CD4-positive, alpha-beta T cell treated with Interleukin-4 for 4 hours (primary cell): ENCODE data around the gene ETV3.

Source experiments
- DNase-seq: peaks from one replicate; pipeline ENCODE4 v3.0.0-alpha.2; 2020

Gene ETV3

GRCh38 chr1:157137408-157138219 lies 581 bp downstream of the ETV3 start:
- DNase-seq: no peak

- DNase-seq: no peak
These were observed 1.2 kb downstream of the ETV3 start for GRCh38 chr1:157137046-157137407.

- DNase-seq: no peak
These were observed 2.1 kb downstream of the ETV3 start for GRCh38 chr1:157136133-157136532.

- DNase-seq: no peak
These were observed 2.5 kb downstream of the ETV3 start for GRCh38 chr1:157135646-157136045.

GRCh38 chr1:157135070-157135469 lies 3.1 kb downstream of the ETV3 start:
- DNase-seq: no peak

GRCh38 chr1:157134442-157134841 lies 3.8 kb downstream of the ETV3 start:
- DNase-seq: no peak

- DNase-seq: peak; percentile 72
These were observed 4.8 kb downstream of the ETV3 start for GRCh38 chr1:157133426-157133825.

- DNase-seq: no peak
These were observed 5.5 kb downstream of the ETV3 start for GRCh38 chr1:157132616-157133167.

GRCh38 chr1:157132111-157132510 lies 6.1 kb downstream of the ETV3 start:
- no peak for DNase-seq

- DNase-seq: no peak
These were observed 6.9 kb downstream of the ETV3 start for GRCh38 chr1:157131281-157131680.

- no peak for DNase-seq
These were observed 13.3 kb downstream of the ETV3 start for GRCh38 chr1:157124855-157125254.

- no peak for DNase-seq
These were observed 18.7 kb downstream of the ETV3 start for GRCh38 chr1:157119448-157119847.

GRCh38 chr1:157119008-157119407 lies 19.2 kb downstream of the ETV3 start:
- DNase-seq: no peak

GRCh38 chr1:157117527-157118057 lies 20.6 kb downstream of the ETV3 start:
- no peak for DNase-seq

GRCh38 chr1:157116737-157117103 lies 21.5 kb downstream of the ETV3 start:
- no peak for DNase-seq

GRCh38 chr1:157115851-157116736 lies 22.1 kb downstream of the ETV3 start:
- DNase-seq: no peak

GRCh38 chr1:157115429-157115838 lies 22.8 kb downstream of the ETV3 start:
- DNase-seq: no peak

GRCh38 chr1:157114183-157115121 lies 23.7 kb downstream of the ETV3 start:
- DNase-seq: no peak

GRCh38 chr1:157113631-157114030 lies 24.6 kb downstream of the ETV3 start:
- DNase-seq: no peak

- no peak for DNase-seq
These were observed 25.1 kb downstream of the ETV3 start for GRCh38 chr1:157113106-157113505.

- no peak for DNase-seq
These were observed 25.9 kb downstream of the ETV3 start for GRCh38 chr1:157112186-157112867.
